NB4 (cell line): ENCODE results near the gene PTPN3.
A peak's percentile ranks its signal among the peaks of the same experiment; 100 is the strongest.
"Not testable (repeated sequence)": the region's sequence is repeated elsewhere in the genome, so short reads cannot be mapped to it uniquely, and the experiment has no call there.

Experiments
- DNase-seq: peaks from one replicate; pipeline ENCODE4 v3.0.0; 2010; ENCODE audit warnings: low read depth
- H3K4me3 ChIP-seq: one replicate; pipeline ENCODE4 v1.5.1; 2011; ENCODE audit warnings: mild to moderate bottlenecking, low read depth, low read length, moderate library complexity
- CTCF ChIP-seq: IDR thresholded peaks from one replicate; pipeline ENCODE4 v1.5.1; 2012; ENCODE audit warnings: low read depth, low read length
- MAX ChIP-seq: IDR thresholded peaks from 2 replicates; pipeline ENCODE4 v1.6.1; 2011; ENCODE audit warnings: low read depth, low read length
- MYC ChIP-seq: IDR thresholded peaks from 2 replicates; pipeline ENCODE4 v1.6.1; 2011; ENCODE audit warnings: low read depth, low read length
- POLR2A ChIP-seq: IDR thresholded peaks from 2 replicates; pipeline ENCODE4 v1.6.1; 2011; ENCODE audit warnings: mild to moderate bottlenecking; ENCODE audit not compliant: insufficient read length; ENCODE audit errors: extremely low read depth

Gene PTPN3

GRCh38 chr9:109341561-109341960 lies 156.5 kb downstream of the PTPN3 start:
- no peak overlapping the region for H3K4me3 ChIP-seq
- TF ChIP-seq CTCF, result no peak
- TF ChIP-seq POLR2A, result no peak
- TF ChIP-seq MAX, result no peak
- no peak for TF ChIP-seq MYC
- no peak for DNase-seq

GRCh38 chr9:109340979-109341378 lies 157.1 kb downstream of the PTPN3 start:
- H3K4me3 ChIP-seq, DNase-seq: not testable (repeated sequence)

- H3K4me3 ChIP-seq, result no peak overlapping the region
- DNase-seq, result peak; percentile 50
- no peak for TF ChIP-seq MYC
- no peak for TF ChIP-seq POLR2A
- no peak for TF ChIP-seq CTCF
- no peak for TF ChIP-seq MAX
Observed at GRCh38 chr9:109336409-109336808, 161.7 kb downstream of the PTPN3 start.

GRCh38 chr9:109335929-109336328 lies 162.2 kb downstream of the PTPN3 start:
- TF ChIP-seq CTCF (no peak), MYC (no peak), MAX (0 out of 2 replicates have a peak, but pooled peaks have one; percentile 4)
- peak overlapping the region; percentile 1 for H3K4me3 ChIP-seq
- DNase-seq, result peak; percentile 74

GRCh38 chr9:109335121-109335520 lies 163.0 kb downstream of the PTPN3 start:
- no peak overlapping the region for H3K4me3 ChIP-seq
- DNase-seq, result no peak
- TF ChIP-seq MYC (no peak), POLR2A (no peak), CTCF (no peak), MAX (no peak)

- TF ChIP-seq POLR2A (no peak), MYC (no peak), CTCF (no peak), MAX (no peak)
- H3K4me3 ChIP-seq, result no peak overlapping the region
- no peak for DNase-seq
Observed at GRCh38 chr9:109331353-109331752, 166.8 kb downstream of the PTPN3 start.
